Measurements from ENCODE around the gene C16orf86.

- TF ChIP-seq, protein P1, sequence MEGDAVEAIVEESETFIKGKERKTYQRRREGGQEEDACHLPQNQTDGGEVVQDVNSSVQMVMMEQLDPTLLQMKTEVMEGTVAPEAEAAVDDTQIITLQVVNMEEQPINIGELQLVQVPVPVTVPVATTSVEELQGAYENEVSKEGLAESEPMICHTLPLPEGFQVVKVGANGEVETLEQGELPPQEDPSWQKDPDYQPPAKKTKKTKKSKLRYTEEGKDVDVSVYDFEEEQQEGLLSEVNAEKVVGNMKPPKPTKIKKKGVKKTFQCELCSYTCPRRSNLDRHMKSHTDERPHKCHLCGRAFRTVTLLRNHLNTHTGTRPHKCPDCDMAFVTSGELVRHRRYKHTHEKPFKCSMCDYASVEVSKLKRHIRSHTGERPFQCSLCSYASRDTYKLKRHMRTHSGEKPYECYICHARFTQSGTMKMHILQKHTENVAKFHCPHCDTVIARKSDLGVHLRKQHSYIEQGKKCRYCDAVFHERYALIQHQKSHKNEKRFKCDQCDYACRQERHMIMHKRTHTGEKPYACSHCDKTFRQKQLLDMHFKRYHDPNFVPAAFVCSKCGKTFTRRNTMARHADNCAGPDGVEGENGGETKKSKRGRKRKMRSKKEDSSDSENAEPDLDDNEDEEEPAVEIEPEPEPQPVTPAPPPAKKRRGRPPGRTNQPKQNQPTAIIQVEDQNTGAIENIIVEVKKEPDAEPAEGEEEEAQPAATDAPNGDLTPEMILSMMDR (conservative IDR thresholded peaks at IDR 0.05 in 1 of 2, IDR thresholded peaks at IDR 0.05 in 1 of 2; ENCODE audit: extremely low read depth in 1 of 2, insufficient read depth in 1 of 2, low read depth in 1 of 2, low read length in 2 of 2) = no peak
- TF ChIP-seq EZH2 (IDR thresholded peaks at IDR 0.05; ENCODE audit: borderline replicate concordance, low read length) = no peak
Observed at GRCh38 chr16:67657751-67658518, 8.7 kb upstream of the C16orf86 start.
